ENCODE results near the gene ANXA3. TPM values are rescaled to one million over a fixed set of nuclear protein-coding genes. Genes with fewer than 3 reads are reported as not detected.

The ANXA3 gene
- polyA plus RNA-seq, 3 donors, result 0.31 to 0.64 (median 0.55) TPM

GRCh38 chr4:78585633-78586032 lies 34.1 kb downstream of the ANXA3 start:
- TF ChIP-seq, protein P1, sequence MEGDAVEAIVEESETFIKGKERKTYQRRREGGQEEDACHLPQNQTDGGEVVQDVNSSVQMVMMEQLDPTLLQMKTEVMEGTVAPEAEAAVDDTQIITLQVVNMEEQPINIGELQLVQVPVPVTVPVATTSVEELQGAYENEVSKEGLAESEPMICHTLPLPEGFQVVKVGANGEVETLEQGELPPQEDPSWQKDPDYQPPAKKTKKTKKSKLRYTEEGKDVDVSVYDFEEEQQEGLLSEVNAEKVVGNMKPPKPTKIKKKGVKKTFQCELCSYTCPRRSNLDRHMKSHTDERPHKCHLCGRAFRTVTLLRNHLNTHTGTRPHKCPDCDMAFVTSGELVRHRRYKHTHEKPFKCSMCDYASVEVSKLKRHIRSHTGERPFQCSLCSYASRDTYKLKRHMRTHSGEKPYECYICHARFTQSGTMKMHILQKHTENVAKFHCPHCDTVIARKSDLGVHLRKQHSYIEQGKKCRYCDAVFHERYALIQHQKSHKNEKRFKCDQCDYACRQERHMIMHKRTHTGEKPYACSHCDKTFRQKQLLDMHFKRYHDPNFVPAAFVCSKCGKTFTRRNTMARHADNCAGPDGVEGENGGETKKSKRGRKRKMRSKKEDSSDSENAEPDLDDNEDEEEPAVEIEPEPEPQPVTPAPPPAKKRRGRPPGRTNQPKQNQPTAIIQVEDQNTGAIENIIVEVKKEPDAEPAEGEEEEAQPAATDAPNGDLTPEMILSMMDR (IDR thresholded peaks at IDR 0.05), result no peak
- H3K4me3 ChIP-seq (replicated peaks in 1 of 3; ENCODE audit: low read depth in 2 of 3, low read length in 3 of 3), result no peak overlapping the region
- Mint-ChIP-seq H3K36me3 (no peaks in the 10 kb centered on the region), H3K4me3 (no peak overlapping the region), H3K4me1 (peaks cover 4% of the 10 kb centered on the region), H3K9me3 (peaks cover 0 to 12% (median 2%) of the 10 kb centered on the region in 7 donors), H3K27me3 (ENCODE audit: low read depth in 3 of 3) (peaks cover 0 to 4% (median 0%) of the 10 kb centered on the region in 3 donors), H3K27ac (no peak overlapping the region)
- H3K36me3 ChIP-seq (replicated peaks in 1 of 2; ENCODE audit: control insufficient read depth in 1 of 2, insufficient read depth in 2 of 2, low read length in 2 of 2), result no peaks in the 10 kb centered on the region
- no peaks in the 10 kb centered on the region for H4K20me1 ChIP-seq (ENCODE audit: insufficient read depth, low read length)
- no peaks in the 10 kb centered on the region for H3K4me1 ChIP-seq (ENCODE audit: control insufficient read depth in 1 of 2, insufficient read depth in 2 of 2, low read length in 2 of 2)
- no peaks in the 10 kb centered on the region for H3K9me3 ChIP-seq (replicated peaks in 1 of 2; ENCODE audit: control insufficient read depth in 1 of 2, insufficient read depth in 1 of 2, low read length in 2 of 2)
- intact Hi-C loops (cut with micrococcal nuclease), result no loop called here
- H3K9ac ChIP-seq (ENCODE audit: insufficient read depth, low read length, poor library complexity, severe bottlenecking), result no peak overlapping the region
- DNase-seq, result no peak
- no peak overlapping the region for H2AFZ ChIP-seq (ENCODE audit: insufficient read depth, low read depth, low read length, poor library complexity, severe bottlenecking)
- H3K27ac ChIP-seq (ENCODE audit: low read depth in 1 of 2, low read length in 2 of 2), result no peak overlapping the region
- H3K27me3 ChIP-seq (ENCODE audit: control insufficient read depth in 2 of 2, insufficient read depth in 2 of 2, low read length in 2 of 2), result no peaks in the 10 kb centered on the region
- no peak overlapping the region for H3K4me2 ChIP-seq (replicated peaks; ENCODE audit: extremely low read depth, low read length, poor library complexity, severe bottlenecking)
- no peaks in the 10 kb centered on the region for H3K79me2 ChIP-seq (ENCODE audit: insufficient read depth, low read length)
- no CpG with 5 or more reads among the region's 1 CpG for WGBS (ENCODE audit: insufficient coverage)

- Histone ChIP-seq H3K4me3 (replicated peaks in 1 of 3; ENCODE audit: low read depth in 2 of 3, low read length in 3 of 3) (no peak overlapping the region), H3K79me2 (ENCODE audit: insufficient read depth, low read length) (no peaks in the 10 kb centered on the region), H3K36me3 (replicated peaks in 1 of 2; ENCODE audit: control insufficient read depth in 1 of 2, insufficient read depth in 2 of 2, low read length in 2 of 2) (no peaks in the 10 kb centered on the region), H2AFZ (ENCODE audit: insufficient read depth, low read depth, low read length, poor library complexity, severe bottlenecking) (no peak overlapping the region), H4K20me1 (ENCODE audit: insufficient read depth, low read length) (no peaks in the 10 kb centered on the region), H3K4me2 (replicated peaks; ENCODE audit: extremely low read depth, low read length, poor library complexity, severe bottlenecking) (no peak overlapping the region), H3K9me3 (replicated peaks in 1 of 2; ENCODE audit: control insufficient read depth in 1 of 2, insufficient read depth in 1 of 2, low read length in 2 of 2) (no peaks in the 10 kb centered on the region), H3K27ac (ENCODE audit: low read depth in 1 of 2, low read length in 2 of 2) (no peak overlapping the region), H3K4me1 (ENCODE audit: control insufficient read depth in 1 of 2, insufficient read depth in 2 of 2, low read length in 2 of 2) (no peaks in the 10 kb centered on the region), H3K9ac (ENCODE audit: insufficient read depth, low read length, poor library complexity, severe bottlenecking) (no peak overlapping the region), H3K27me3 (ENCODE audit: control insufficient read depth in 2 of 2, insufficient read depth in 2 of 2, low read length in 2 of 2) (no peaks in the 10 kb centered on the region)
- Mint-ChIP-seq H3K9me3 (peaks cover 0 to 2% (median 0%) of the 10 kb centered on the region in 7 donors), H3K36me3 (no peaks in the 10 kb centered on the region), H3K4me1 (no peaks in the 10 kb centered on the region), H3K4me3 (no peak overlapping the region), H3K27me3 (ENCODE audit: low read depth in 3 of 3) (peaks cover 0 to 4% (median 2%) of the 10 kb centered on the region in 3 donors), H3K27ac (no peak overlapping the region)
- WGBS (ENCODE audit: insufficient coverage), result 61% methylated on average over 3 of the region's 4 CpGs
- no peak for DNase-seq
- intact Hi-C loops (cut with micrococcal nuclease), result no loop called here
- TF ChIP-seq, protein P1 (IDR thresholded peaks at IDR 0.05), result no peak
These were observed 37.5 kb downstream of the ANXA3 start for GRCh38 chr4:78588894-78589545.
